ENCODE results near the gene TXN.
A peak's percentile ranks its signal among the peaks of the same experiment; 100 is the strongest.
"Not testable (repeated sequence)": the region's sequence is repeated elsewhere in the genome, so short reads cannot be mapped to it uniquely, and the experiment has no call there.

Gene TXN

DNA sequence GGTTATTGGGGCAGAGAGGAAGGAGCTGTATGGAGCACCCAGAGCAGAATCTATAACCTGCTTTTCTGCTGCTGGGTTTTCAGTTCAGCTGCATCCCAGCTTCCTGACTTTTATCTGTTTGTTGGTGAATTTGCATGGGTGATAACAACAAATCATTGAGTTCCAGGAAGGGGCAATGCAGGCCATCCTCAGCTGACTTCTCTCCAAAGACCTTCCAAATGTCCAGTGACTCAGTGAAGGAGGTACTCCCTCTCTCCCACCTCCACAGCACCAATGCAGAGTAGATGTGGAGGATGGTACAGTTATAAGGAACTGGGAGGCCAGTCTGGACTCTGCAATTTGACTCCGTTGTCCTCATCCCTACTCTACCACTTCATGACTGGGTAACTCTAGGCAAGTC is 1.6 kb upstream of the TXN start:
- no peaks in the 10 kb centered on the region for H3K36me3 ChIP-seq (ENCODE audit: control insufficient read depth in 5 of 5, insufficient read depth in 5 of 5, low read length in 5 of 5)
- H3K27ac ChIP-seq (ENCODE audit: low read depth, low read length) = peak overlapping the region; percentile 68
- H3K27me3 ChIP-seq (ENCODE audit: control insufficient read depth in 5 of 5, insufficient read depth in 4 of 5, low read length in 5 of 5) = no peaks in the 10 kb centered on the region
- peaks cover 0 to 40% (median 31%) of the 10 kb centered on the region in 5 donors for H3K4me1 ChIP-seq (ENCODE audit: control insufficient read depth in 5 of 5, insufficient read depth in 5 of 5, low read length in 5 of 5)
- no peaks in the 10 kb centered on the region for H3K9me3 ChIP-seq (ENCODE audit: control insufficient read depth in 5 of 5, low read length in 5 of 5)
- peak overlapping the region in 2 of 5 donors; percentile 72 to 92 for H3K9ac ChIP-seq (ENCODE audit: low read length in 5 of 5)
- peak overlapping the region in 2 of 5 donors; percentile 97 to 98 for H3K4me3 ChIP-seq (ENCODE audit: low read depth in 1 of 5, low read length in 5 of 5)

DNA sequence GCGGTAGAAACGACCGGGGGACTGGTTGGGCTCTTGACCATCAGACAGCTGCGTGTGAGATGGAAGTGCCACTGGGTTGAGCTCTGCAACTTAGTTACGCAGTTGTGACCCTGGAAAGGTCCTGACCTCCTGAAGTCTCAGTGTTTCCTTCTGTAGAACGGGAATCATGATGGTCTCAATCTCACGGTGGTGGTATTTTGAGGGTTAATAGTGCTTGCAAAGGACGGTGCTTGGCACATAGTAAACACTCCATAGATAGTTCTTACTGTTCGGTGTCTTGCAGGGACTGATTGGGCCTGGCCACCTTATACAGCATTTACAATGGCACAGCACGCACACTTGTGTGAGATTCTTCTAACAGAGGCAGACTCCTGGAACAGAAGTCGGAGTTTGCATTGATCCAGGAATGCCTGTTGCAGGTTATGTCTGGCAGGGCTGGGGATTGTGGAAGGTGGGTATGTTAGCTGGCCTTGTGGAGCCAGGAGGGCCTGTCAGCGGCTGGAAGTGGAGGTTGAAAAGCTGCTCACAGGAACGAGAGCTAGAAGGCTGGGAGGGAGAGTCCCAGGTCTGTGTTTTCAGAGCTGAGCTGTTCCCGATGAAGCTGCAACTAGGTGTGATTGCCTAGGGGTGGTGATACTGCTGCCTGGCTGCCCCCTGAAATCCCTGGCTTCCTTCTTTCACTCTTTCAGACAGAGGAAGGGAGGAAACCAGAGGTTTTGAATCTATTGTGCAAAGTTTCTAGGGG is 962 bp upstream of the TXN start:
- H3K9ac ChIP-seq (ENCODE audit: low read length in 5 of 5) = peak overlapping the region; percentile 60 to 92 (median 85)
- no peaks in the 10 kb centered on the region for H3K36me3 ChIP-seq (ENCODE audit: control insufficient read depth in 5 of 5, insufficient read depth in 5 of 5, low read length in 5 of 5)
- peak overlapping the region; percentile 79 to 99 (median 97) for H3K4me3 ChIP-seq (ENCODE audit: low read depth in 1 of 5, low read length in 5 of 5)
- peak overlapping the region; percentile 68 for H3K27ac ChIP-seq (ENCODE audit: low read depth, low read length)
- no peaks in the 10 kb centered on the region for H3K9me3 ChIP-seq (ENCODE audit: control insufficient read depth in 5 of 5, low read length in 5 of 5)
- H3K27me3 ChIP-seq (ENCODE audit: control insufficient read depth in 5 of 5, insufficient read depth in 4 of 5, low read length in 5 of 5) = no peaks in the 10 kb centered on the region
- H3K4me1 ChIP-seq (ENCODE audit: control insufficient read depth in 5 of 5, insufficient read depth in 5 of 5, low read length in 5 of 5) = peaks cover 0 to 41% (median 31%) of the 10 kb centered on the region in 5 donors

DNA sequence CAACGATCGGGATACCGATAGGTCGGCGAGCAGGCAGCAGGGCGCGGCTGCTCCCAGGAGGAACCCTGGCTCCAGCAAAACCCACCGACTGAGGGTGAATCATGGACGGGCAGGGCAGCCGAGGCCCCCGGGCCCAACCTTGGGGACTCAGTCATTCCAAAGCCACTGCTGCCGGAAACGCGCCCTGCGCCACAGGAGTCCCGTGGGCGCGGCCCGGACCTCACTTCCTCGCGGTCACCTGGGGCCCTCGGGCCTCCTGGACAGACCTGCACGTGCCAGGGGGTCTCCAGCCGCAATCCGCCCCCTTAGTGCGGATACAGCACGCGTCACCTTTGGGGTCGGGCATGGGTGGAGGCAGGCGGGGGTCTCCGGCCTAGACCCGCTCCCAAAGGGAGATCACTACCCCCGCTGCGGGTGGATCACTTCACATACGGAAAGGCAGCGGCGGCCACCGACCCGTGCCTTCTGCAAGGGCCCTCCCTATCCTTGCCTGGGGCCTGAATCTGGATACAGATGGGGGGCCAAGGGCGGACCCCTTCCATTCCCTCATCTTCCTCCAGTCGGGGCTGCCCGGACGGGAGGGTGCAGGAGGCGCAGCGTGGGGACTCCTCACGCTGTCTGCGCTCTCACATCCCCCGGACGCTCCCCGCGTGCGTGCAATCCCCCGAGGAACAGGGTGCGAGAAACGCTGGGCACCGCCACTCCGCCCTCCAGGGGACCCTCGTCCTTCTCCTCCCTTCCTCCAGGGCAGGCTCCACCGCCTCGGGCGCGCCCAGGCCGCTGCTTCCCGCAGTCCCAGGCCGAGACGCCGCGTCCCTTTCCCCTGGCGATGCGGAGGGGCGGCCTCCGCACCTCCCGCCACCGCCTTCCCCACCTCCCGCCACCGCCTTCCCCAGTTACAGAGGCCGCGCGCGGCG is 586 bp downstream of the TXN start:
- Histone ChIP-seq H3K36me3 (ENCODE audit: control insufficient read depth in 5 of 5, insufficient read depth in 5 of 5, low read length in 5 of 5) (peaks cover 0 to under 1% (median 0%) of the 10 kb centered on the region in 5 donors), H3K27me3 (ENCODE audit: control insufficient read depth in 5 of 5, insufficient read depth in 4 of 5, low read length in 5 of 5) (no peaks in the 10 kb centered on the region), H3K9ac (ENCODE audit: low read length in 5 of 5) (peak overlapping the region; percentile 39 to 97 (median 92)), H3K4me1 (ENCODE audit: control insufficient read depth in 5 of 5, insufficient read depth in 5 of 5, low read length in 5 of 5) (peaks cover 0 to 41% (median 31%) of the 10 kb centered on the region in 5 donors), H3K4me3 (ENCODE audit: low read depth in 1 of 5, low read length in 5 of 5) (peak overlapping the region; percentile 71 to 99 (median 94)), H3K9me3 (ENCODE audit: control insufficient read depth in 5 of 5, low read length in 5 of 5) (no peaks in the 10 kb centered on the region), H3K27ac (ENCODE audit: low read depth, low read length) (peak overlapping the region; percentile 68)

DNA sequence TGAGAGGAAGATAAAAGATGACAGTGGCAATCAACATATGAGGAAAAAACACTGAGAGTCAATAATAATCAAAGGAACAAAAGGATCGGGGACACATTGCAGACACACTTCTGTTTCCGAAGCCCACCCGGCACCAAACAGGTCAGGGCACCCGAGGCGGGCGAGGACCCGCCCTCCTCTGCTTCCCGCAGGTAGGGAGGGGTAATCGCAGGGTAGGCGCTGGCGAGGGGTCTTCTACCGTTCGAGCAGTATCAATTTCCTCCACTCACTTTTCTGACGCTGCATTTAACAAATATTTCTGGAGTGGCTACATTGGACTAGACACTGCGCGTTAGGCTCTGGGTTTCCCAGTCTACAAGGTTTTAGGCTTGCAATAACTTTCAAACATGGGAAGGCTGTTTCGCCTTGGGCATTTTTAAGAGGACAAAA is 1.3 kb downstream of the TXN start:
- peak overlapping the region; percentile 39 to 97 (median 92) for H3K9ac ChIP-seq (ENCODE audit: low read length in 5 of 5)
- peak overlapping the region; percentile 68 for H3K27ac ChIP-seq (ENCODE audit: low read depth, low read length)

DNA sequence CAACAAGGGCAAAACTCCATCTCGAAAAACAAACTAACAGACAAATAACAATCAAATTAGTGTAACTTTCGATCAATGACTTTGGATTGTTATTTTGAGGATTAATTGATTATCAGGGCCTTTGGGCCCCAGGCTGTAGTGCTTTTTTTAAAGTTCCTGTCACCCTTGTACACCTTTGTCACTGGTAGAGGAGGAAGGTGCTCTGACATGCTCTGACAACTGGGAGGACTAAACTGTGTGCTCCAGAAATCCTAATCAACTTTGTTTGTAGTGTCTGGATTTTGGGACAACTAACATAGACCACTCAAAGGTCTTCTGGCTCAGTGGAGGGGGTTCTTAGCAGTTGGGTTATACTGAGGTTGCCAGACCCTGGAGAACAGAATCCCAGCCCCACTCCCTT is 1.8 kb downstream of the TXN start:
- Histone ChIP-seq H3K36me3 (ENCODE audit: control insufficient read depth in 5 of 5, insufficient read depth in 5 of 5, low read length in 5 of 5) (peaks cover 9 to 12% (median 10%) of the 10 kb centered on the region in 5 donors), H3K27ac (ENCODE audit: low read depth, low read length) (peak overlapping the region; percentile 68), H3K4me3 (ENCODE audit: low read depth in 1 of 5, low read length in 5 of 5) (peak overlapping the region; percentile 71 to 99 (median 94)), H3K4me1 (ENCODE audit: control insufficient read depth in 5 of 5, insufficient read depth in 5 of 5, low read length in 5 of 5) (peaks cover 0 to 41% (median 31%) of the 10 kb centered on the region in 5 donors), H3K9me3 (ENCODE audit: control insufficient read depth in 5 of 5, low read length in 5 of 5) (no peaks in the 10 kb centered on the region), H3K9ac (ENCODE audit: low read length in 5 of 5) (peak overlapping the region; percentile 39 to 97 (median 92)), H3K27me3 (ENCODE audit: control insufficient read depth in 5 of 5, insufficient read depth in 4 of 5, low read length in 5 of 5) (no peaks in the 10 kb centered on the region)

More for the DNA sequence above, 1.3 kb downstream of the TXN start:
- Histone ChIP-seq H3K4me1 (ENCODE audit: control insufficient read depth in 5 of 5, insufficient read depth in 5 of 5, low read length in 5 of 5) (peaks cover 0 to 41% (median 31%) of the 10 kb centered on the region in 5 donors), H3K4me3 (ENCODE audit: low read depth in 1 of 5, low read length in 5 of 5) (peak overlapping the region; percentile 71 to 99 (median 94)), H3K9me3 (ENCODE audit: control insufficient read depth in 5 of 5, low read length in 5 of 5) (no peaks in the 10 kb centered on the region), H3K27me3 (ENCODE audit: control insufficient read depth in 5 of 5, insufficient read depth in 4 of 5, low read length in 5 of 5) (no peaks in the 10 kb centered on the region), H3K36me3 (ENCODE audit: control insufficient read depth in 5 of 5, insufficient read depth in 5 of 5, low read length in 5 of 5) (peaks cover 4 to 8% (median 6%) of the 10 kb centered on the region in 5 donors)

DNA sequence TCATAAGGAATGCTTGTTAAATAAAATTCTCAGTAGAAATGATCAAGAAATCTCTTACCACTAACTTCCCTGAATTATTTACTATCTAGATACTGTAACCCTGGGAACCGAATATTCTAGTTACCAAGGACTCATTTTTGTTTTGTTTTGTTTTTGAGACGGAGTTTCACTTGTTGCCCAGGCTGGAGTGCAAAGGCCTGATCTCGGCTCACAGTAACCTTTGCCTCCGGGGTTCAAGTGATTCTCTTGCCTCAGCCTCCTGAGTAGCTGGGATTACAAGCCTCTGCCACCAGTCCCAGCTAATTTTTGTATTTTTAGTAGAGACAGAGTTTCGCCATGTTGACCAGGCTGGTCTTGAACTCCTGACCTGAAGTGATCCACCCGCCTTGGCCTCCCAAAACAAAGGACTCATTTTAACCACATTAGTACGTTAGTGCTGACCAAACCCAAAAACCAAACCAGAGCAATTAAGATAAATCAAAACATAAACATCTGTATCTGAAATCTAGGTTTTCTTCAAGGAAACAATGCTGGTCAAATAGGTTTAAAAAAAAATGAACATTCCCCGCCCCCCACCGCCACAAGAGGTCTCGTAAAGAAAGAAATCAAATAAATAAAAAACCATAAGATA is 3.7 kb downstream of the TXN start:
- no peaks in the 10 kb centered on the region for H3K9me3 ChIP-seq (ENCODE audit: control insufficient read depth in 5 of 5, low read length in 5 of 5)
- peaks cover 0 to 30% (median 21%) of the 10 kb centered on the region in 5 donors for H3K4me1 ChIP-seq (ENCODE audit: control insufficient read depth in 5 of 5, insufficient read depth in 5 of 5, low read length in 5 of 5)
- no peak overlapping the region for H3K9ac ChIP-seq (ENCODE audit: low read length in 5 of 5)
- no peak overlapping the region for H3K4me3 ChIP-seq (ENCODE audit: low read depth in 1 of 5, low read length in 5 of 5)
- H3K27ac ChIP-seq (ENCODE audit: low read depth, low read length) = no peak overlapping the region
- H3K36me3 ChIP-seq (ENCODE audit: control insufficient read depth in 5 of 5, insufficient read depth in 5 of 5, low read length in 5 of 5) = peaks cover 19 to 25% (median 21%) of the 10 kb centered on the region in 5 donors
- H3K27me3 ChIP-seq (ENCODE audit: control insufficient read depth in 5 of 5, insufficient read depth in 4 of 5, low read length in 5 of 5) = no peaks in the 10 kb centered on the region

DNA sequence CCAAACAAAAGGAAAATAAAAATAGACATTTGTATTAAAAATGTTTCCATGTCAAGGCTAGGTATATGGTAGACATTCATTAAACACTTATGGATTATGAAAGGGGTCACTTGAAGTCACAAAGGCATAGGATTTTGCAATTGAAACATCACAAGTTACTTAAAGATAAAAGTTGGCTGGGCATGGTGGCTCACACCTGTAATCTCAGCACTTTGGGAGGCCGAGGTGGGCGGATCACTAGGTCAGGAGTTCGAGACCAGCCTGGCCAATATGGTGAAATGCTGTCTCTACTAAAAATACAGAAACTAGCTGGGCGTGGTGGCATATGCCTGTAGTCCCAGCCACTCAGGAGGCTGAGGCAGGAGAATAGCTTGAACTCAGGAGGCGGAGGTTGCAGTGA is 4.5 kb downstream of the TXN start:
- Histone ChIP-seq H3K36me3 (ENCODE audit: control insufficient read depth in 5 of 5, insufficient read depth in 5 of 5, low read length in 5 of 5) (peaks cover 23 to 30% (median 27%) of the 10 kb centered on the region in 5 donors), H3K4me1 (ENCODE audit: control insufficient read depth in 5 of 5, insufficient read depth in 5 of 5, low read length in 5 of 5) (peaks cover 0 to 23% (median 13%) of the 10 kb centered on the region in 5 donors)
- H3K27me3 ChIP-seq (ENCODE audit: control insufficient read depth in 5 of 5, insufficient read depth in 4 of 5, low read length in 5 of 5); H3K4me3 ChIP-seq (ENCODE audit: low read depth in 1 of 5, low read length in 5 of 5); H3K9ac ChIP-seq (ENCODE audit: low read length in 5 of 5); H3K27ac ChIP-seq (ENCODE audit: low read depth, low read length); H3K9me3 ChIP-seq (ENCODE audit: control insufficient read depth in 5 of 5, low read length in 5 of 5): not testable (repeated sequence)

DNA sequence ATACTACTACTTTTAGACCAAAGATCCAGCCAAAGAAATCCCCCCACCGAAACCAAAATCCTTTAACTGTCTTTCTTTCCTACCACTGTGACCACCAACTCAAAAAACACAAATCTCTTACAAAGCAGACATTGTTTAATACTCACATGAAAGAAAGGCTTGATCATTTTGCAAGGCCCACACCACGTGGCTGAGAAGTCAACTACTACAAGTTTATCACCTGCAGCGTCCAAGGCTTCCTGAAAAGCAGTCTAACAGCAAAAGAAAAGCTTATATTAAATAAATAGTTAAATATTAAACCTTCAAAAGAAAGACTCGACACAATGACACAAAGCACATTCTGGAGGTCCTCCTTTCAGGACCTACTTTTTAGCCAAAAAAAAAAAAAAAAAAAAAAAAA is 5.1 kb downstream of the TXN start:
- Histone ChIP-seq H3K4me1 (ENCODE audit: control insufficient read depth in 5 of 5, insufficient read depth in 5 of 5, low read length in 5 of 5) (peaks cover 0 to 23% (median 13%) of the 10 kb centered on the region in 5 donors), H3K27ac (ENCODE audit: low read depth, low read length) (no peak overlapping the region), H3K9me3 (ENCODE audit: control insufficient read depth in 5 of 5, low read length in 5 of 5) (no peaks in the 10 kb centered on the region), H3K4me3 (ENCODE audit: low read depth in 1 of 5, low read length in 5 of 5) (no peak overlapping the region), H3K9ac (ENCODE audit: low read length in 5 of 5) (no peak overlapping the region), H3K27me3 (ENCODE audit: control insufficient read depth in 5 of 5, insufficient read depth in 4 of 5, low read length in 5 of 5) (no peaks in the 10 kb centered on the region), H3K36me3 (ENCODE audit: control insufficient read depth in 5 of 5, insufficient read depth in 5 of 5, low read length in 5 of 5) (peaks cover 29 to 35% (median 32%) of the 10 kb centered on the region in 5 donors)

DNA sequence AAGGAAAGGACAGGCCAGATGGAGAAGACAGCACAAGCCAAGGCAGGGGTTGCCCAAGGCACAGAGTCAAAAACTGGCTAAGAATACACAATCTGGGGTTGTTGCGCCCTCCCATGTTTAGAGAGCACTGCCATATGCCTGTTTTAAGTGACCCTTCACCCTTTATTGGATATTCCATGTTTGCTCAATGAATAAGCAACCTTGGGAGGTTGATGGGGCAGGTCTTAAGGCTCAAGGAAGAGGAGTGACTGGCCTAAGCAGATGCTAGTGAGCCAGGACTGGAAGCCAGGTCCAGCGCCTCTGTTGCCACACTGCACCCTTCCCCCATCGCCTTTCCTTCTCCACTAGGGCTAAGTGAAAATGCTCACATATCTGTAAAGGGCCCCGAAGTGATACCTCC is 6.7 kb downstream of the TXN start:
- Histone ChIP-seq H3K36me3 (ENCODE audit: control insufficient read depth in 5 of 5, insufficient read depth in 5 of 5, low read length in 5 of 5) (peaks cover 36 to 45% (median 39%) of the 10 kb centered on the region in 5 donors), H3K4me1 (ENCODE audit: control insufficient read depth in 5 of 5, insufficient read depth in 5 of 5, low read length in 5 of 5) (peaks cover 0 to 13% (median 6%) of the 10 kb centered on the region in 5 donors), H3K9me3 (ENCODE audit: control insufficient read depth in 5 of 5, low read length in 5 of 5) (no peaks in the 10 kb centered on the region)

More for the DNA sequence above, 6.7 kb downstream of the TXN start:
- no peak overlapping the region for H3K4me3 ChIP-seq (ENCODE audit: low read depth in 1 of 5, low read length in 5 of 5)
- H3K27ac ChIP-seq (ENCODE audit: low read depth, low read length) = no peak overlapping the region
- no peaks in the 10 kb centered on the region for H3K27me3 ChIP-seq (ENCODE audit: control insufficient read depth in 5 of 5, insufficient read depth in 4 of 5, low read length in 5 of 5)
- H3K9ac ChIP-seq (ENCODE audit: low read length in 5 of 5) = no peak overlapping the region

Data from subcutaneous abdominal adipose tissue (tissue), 5 donors.